Endothelial cell of umbilical vein (primary cell): Measurements from ENCODE around the gene ANKLE2.

ENCODE experiments used
- MYC ChIP-seq: IDR thresholded peaks from one replicate; pipeline ENCODE4 v1.6.1; 2011; ENCODE audit warnings: mild to moderate bottlenecking, low read depth, low read length
- POLR2A ChIP-seq: IDR thresholded peaks from 2 replicates; pipeline ENCODE4 v1.6.1; 2012; ENCODE audit warnings: low read depth, mild to moderate bottlenecking, control low read depth, low read length
- POLR2AphosphoS5 ChIP-seq: IDR thresholded peaks from 2 replicates; pipeline ENCODE4 v1.6.1; 2012; ENCODE audit warnings: low read depth, mild to moderate bottlenecking, control low read depth, low read length, moderate library complexity; ENCODE audit not compliant: insufficient read depth
- TF ChIP-seq, protein P1 (sequence below), 2 donors: IDR thresholded peaks; 1 replicate in 1 of 2; 2 replicates in 1 of 2; pipeline ENCODE4 v1.5.1; 2011; ENCODE audit warnings: low read length in 2 of 2, mild to moderate bottlenecking in 2 of 2, moderate library complexity in 2 of 2, control low read depth in 1 of 2, inconsistent platforms in 1 of 2, low read depth in 1 of 2; ENCODE audit not compliant: insufficient read depth in 1 of 2; ENCODE audit errors: extremely low read depth in 1 of 2
- TF ChIP-seq, protein P2 (sequence below): IDR thresholded peaks from 2 replicates; pipeline ENCODE4 v1.6.1; 2011; ENCODE audit not compliant: insufficient read depth, insufficient read length

DNA sequence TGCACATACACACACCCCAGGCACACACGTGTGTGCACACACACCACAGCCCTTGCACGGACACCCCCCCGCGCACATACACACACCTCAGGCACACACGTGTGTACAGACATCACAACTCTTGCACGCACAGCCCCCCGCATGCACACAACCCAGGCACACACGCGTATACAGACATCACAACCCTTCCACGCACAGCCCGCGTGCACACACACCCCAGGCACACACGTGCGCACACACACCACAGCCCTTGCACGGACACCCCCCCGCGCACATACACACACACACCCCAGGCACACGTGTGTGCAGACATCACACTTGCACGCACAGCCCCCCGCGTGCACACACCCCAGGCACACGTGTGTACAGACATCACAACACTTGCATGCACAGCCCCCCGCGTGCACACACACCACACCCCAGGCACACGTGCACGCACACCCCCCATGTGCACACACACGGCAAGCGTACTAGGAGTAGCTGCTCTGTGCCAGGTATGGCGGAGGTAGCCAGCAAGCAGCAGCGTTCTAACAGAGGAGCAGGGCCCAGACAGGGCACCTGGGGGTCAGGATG lies 18.2 kb upstream of the ANKLE2 start:
- TF ChIP-seq POLR2AphosphoS5 (no peak), POLR2A (no peak), MYC (no peak)
- TF ChIP-seq, protein P1, sequence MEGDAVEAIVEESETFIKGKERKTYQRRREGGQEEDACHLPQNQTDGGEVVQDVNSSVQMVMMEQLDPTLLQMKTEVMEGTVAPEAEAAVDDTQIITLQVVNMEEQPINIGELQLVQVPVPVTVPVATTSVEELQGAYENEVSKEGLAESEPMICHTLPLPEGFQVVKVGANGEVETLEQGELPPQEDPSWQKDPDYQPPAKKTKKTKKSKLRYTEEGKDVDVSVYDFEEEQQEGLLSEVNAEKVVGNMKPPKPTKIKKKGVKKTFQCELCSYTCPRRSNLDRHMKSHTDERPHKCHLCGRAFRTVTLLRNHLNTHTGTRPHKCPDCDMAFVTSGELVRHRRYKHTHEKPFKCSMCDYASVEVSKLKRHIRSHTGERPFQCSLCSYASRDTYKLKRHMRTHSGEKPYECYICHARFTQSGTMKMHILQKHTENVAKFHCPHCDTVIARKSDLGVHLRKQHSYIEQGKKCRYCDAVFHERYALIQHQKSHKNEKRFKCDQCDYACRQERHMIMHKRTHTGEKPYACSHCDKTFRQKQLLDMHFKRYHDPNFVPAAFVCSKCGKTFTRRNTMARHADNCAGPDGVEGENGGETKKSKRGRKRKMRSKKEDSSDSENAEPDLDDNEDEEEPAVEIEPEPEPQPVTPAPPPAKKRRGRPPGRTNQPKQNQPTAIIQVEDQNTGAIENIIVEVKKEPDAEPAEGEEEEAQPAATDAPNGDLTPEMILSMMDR (IDR thresholded peaks at IDR 0.05; ENCODE audit: extremely low read depth in 1 of 2, insufficient read depth in 1 of 2, low read depth in 1 of 2, low read length in 2 of 2) = no peak
- TF ChIP-seq, protein P2, sequence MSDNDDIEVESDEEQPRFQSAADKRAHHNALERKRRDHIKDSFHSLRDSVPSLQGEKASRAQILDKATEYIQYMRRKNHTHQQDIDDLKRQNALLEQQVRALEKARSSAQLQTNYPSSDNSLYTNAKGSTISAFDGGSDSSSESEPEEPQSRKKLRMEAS = no peak
